NCI-H2107 treated with DMSO at 0.1 percent for 48 hours (cell line): Measurements from ENCODE around the gene MRTFA.
A peak's percentile ranks its signal among the peaks of the same experiment; 100 is the strongest.
"Not testable (repeated sequence)": the region's sequence is repeated elsewhere in the genome, so short reads cannot be mapped to it uniquely, and the experiment has no call there.

ENCODE experiments used
- DNase-seq: peaks from one replicate; lab custom pipeline; 2025; ENCODE audit not compliant: unreplicated experiment; lab: John Stamatoyannopoulos, UW

The MRTFA gene

GRCh38 chr22:40636380-40637182 lies at the start of gene MRTFA:
TSS of gene MRTFA (minus strand) at chr22:40636719.
- peak; percentile 95 for DNase-seq

DNA sequence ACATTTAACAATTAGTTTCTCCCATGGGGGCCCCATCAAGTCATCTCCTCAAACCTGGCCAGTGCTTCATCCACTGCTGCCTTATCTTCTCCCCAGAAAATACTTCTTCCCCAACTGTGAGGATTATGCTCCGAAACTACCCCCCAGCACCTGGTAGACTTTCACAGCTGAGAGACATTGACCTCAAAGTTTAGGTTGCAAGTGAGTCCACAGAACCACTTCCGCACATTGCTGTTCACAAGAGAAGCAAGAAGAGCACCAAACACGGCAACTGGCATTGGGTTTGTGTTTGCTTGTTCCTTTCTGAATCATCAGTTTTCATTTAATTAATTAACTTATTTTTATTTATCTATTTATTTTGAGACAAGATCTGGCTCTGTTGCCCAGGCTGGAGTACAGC lies 48.9 kb upstream of the MRTFA start:
- DNase-seq: no peak

- DNase-seq: no peak
Observed at GRCh38 chr22:40684728-40685127, 48.2 kb upstream of the MRTFA start.

DNA sequence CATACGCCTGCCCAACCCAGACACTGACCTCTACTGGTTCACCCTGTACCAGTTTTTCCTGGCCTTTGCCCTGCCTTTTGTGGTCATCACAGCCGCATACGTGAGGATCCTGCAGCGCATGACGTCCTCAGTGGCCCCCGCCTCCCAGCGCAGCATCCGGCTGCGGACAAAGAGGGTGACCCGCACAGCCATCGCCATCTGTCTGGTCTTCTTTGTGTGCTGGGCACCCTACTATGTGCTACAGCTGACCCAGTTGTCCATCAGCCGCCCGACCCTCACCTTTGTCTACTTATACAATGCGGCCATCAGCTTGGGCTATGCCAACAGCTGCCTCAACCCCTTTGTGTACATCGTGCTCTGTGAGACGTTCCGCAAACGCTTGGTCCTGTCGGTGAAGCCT lies 44.9 kb upstream of the MRTFA start:
- DNase-seq: no peak

DNA sequence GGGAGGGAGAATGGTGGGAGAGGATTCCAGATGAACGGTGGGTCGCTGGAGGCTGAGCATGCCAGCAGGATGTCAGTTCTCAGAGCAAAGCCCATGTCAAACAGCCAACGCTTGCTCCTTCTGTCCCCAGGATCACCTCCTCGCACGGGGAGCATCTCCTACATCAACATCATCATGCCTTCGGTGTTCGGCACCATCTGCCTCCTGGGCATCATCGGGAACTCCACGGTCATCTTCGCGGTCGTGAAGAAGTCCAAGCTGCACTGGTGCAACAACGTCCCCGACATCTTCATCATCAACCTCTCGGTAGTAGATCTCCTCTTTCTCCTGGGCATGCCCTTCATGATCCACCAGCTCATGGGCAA lies 44.3 kb upstream of the MRTFA start:
- no peak for DNase-seq

GRCh38 chr22:40679964-40680818 lies 43.7 kb upstream of the MRTFA start:
- DNase-seq: no peak

DNA sequence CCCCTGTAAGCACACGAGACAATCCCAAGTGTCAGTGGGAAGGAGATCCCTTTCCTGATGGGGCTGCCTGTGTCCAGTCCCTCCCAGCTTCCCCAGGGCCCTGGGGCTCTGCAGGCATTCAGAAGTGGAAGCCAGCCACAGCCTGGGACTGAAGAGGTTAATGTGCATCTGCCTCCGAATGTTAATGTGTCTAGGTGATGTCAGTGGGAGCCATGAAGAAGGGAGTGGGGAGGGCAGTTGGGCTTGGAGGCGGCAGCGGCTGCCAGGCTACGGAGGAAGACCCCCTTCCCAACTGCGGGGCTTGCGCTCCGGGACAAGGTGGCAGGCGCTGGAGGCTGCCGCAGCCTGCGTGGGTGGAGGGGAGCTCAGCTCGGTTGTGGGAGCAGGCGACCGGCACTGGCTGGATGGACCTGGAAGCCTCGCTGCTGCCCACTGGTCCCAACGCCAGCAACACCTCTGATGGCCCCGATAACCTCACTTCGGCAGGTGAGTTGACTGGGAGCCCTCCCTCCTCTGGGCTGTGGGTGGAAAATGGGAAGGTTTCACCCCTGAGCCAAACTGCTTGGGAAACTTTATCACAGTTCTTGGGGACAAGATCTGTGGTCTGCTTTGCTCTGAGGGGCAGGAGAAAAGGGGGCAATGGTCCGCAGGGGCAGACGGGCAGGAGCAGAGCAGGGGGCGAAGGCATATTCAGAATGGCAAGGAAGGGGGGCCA lies 42.9 kb upstream of the MRTFA start, which contains the start of gene MCHR1:
Gene MCHR1, plus strand, starts transcription at position 236 of the 715 bp plus-strand sequence. Its CDS starts 169 bp downstream, at position 405.
- no peak for DNase-seq

DNA sequence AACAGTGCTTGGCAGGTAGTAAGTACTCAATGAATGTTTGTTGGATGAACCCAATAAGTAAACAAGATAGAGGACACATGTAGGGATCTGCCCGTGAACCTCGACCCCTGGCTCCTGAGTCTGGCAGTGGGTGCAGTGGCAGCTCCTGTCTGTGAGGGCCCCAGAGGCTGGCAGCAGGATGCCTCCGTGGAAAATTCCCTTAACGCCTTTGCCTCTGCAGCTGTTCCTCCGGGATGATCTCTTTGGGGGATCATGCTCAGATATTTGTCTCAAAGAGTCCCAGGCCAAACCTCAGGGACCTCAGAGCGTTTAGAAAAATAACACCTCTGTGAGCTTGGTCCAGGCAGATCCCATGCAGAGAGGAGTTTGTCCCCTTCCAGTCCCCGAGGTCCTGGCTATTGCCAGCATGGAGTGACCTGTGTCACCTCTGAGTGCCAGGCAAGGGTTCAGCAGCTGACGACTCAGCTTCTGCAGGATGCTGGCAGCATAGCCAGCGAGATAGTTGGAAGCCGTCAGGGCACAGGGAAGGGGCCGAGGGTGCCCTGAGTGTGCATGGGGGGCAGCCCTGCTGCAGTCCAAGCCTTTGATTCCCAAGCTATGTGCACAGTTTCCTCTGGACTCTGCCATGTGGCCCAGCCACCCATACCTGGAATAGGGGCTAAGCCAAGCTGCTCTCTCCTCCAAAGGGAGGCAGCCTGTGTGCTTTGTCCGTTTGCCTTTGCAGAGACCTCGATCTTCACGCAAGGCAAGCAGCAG lies 42.2 kb upstream of the MRTFA start:
- no peak for DNase-seq

- no peak for DNase-seq
Observed at GRCh38 chr22:40676644-40677043, 40.1 kb upstream of the MRTFA start.

DNA sequence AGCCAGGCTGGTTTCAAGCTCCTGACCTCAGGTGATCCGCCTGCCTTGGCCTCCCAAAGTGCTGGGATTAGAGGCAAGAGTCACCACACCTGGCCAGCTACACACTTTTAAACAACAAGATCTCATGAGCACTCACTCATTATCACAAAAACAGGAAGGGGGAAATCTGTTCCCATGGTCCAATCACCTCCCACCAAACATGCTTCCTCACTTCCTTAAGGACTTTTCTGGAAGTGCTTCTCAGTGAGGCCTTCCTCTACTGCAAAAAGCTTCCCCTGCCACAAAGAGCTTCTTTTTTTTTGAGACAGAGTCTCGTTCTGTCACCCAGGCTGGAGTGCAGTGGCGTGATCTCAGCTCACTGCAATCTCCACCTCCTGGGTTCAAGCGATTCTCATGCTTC lies 39.6 kb upstream of the MRTFA start:
- DNase-seq: not testable (repeated sequence)

DNA sequence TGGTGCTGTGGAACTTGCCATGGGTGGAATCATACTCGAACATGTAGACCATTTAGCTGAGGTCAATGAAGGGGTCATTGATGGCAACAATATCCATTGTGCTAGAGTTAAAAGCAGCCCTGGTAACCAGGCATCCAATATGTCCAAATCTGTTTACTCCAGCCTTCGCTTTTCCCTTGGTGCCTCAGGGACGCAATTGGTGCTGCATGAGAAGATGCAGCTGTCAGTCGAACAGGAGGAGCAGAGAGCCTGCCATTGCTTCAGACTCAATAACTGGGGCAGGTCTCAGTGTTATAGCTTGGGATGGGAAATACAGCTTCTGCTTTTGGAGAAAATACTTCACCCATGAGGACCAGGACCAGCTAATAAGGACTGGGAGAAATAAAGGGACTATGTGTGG lies 37.8 kb upstream of the MRTFA start:
- no peak for DNase-seq

DNA sequence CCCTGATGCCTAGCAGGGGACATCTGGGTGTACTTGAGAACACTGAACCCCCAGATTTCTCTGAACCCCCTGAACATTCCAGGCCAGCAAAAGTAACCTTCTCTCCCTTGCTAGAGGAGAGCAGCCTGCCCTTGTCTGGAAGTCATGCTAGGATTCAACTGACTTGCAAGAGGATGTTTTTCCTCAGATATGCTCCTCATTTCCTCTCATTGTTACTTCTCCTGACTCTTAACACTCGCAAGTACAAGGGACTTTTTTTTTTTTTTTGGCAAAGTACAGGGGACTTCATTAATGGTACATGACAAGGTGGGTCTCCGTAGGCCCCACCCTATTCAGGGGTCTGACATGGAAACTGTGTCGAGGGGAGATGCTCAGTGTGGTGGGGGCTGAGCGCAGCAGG lies 36.5 kb upstream of the MRTFA start:
- no peak for DNase-seq

DNA sequence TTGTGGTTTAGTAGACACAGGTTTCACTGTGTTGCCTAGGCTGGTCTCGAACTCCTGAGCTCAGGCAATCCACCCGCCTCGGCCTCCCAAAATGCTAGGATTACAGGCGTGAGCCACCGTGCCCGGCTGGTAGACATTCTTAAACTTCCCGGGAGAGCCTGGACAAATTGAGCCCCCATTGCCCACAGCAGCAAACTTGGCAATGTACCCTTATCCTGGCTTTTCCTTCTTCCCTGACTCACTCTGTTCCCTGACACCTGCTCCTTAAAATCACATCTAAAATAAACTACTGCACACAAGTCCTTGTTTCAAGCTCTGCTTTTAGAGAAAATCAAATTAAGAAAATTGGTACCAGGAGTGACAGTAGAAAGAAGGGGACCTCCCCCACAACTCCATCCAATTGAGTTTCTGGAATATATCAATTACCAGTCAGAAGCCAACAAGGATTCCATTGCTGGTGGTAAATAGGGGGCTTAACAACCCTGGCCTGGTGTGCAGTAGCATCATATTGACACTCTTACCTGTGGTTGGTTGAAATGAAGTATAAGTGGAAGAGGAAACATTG lies 35.4 kb upstream of the MRTFA start:
- no peak for DNase-seq

GRCh38 chr22:40671369-40671768 lies 34.9 kb upstream of the MRTFA start:
- no peak for DNase-seq

GRCh38 chr22:40670058-40670457 lies 33.5 kb upstream of the MRTFA start:
- no peak for DNase-seq

GRCh38 chr22:40668611-40669411 lies 32.3 kb upstream of the MRTFA start:
- no peak for DNase-seq

DNA sequence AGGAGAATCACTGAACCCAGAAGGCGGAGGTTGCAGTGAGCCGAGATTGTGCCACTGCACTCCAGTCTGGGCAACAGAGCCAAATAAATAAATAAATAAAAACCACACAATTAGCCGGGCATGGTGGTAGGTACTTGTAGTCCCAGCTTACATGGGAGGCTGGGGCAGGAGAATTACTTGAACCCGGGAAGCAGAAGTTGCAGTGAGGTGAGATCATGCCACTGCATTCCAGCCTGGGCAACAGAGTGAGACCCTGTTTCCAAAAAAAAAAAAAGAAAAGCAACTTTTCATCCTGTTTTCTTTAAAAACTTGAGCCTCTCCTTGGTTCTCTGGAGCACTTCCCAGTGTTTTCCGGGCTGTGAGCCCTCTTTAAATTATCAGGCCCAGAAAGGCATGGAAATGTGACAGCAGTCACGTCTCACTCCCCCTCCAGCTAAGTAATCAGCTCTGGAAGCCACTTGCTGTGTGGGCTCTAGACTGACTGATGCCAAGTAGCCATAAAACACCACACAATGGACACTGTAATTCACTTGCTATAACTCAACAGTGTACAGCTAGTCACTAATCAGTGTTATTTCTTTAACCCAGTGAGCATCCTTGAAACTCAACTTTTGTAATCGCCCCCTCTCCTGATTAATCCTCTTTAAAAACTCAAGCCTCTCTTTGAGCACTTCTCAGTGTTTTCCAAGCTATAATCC lies 29.8 kb upstream of the MRTFA start:
- DNase-seq: no peak

DNA sequence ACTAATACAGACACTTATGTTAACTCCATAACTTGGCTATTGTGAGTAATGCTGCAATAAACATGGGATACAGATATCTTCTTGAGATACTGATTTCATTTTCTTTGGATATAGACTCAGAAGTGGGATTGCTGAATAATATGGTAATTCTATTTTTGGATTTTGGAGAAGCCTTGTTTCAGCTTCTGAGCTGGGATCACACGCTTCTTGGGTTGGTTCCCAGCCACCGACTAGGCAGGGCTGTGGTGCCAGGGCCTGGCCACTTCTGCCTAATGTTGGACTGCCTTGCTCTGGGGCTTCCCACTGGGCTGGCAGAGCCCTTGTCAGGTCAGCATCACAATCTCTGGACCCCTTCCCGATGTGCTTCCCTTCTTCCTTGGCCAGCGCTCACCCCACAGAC lies 28.8 kb upstream of the MRTFA start:
- no peak for DNase-seq

- DNase-seq: no peak
Observed at GRCh38 chr22:40661671-40662070, 25.2 kb upstream of the MRTFA start.
